Fibroblast of pulmonary artery (primary cell): ENCODE results near the gene RTN1.

ENCODE experiments used
- DNase-seq: peaks from one replicate; pipeline ENCODE4 v3.0.0-alpha.2; 2010; ENCODE audit warnings: low read depth
- H3K4me3 ChIP-seq: replicated peaks from 2 replicates; pipeline ENCODE4 v1.5.1; 2011; ENCODE audit warnings: low read depth, mild to moderate bottlenecking, control low read depth, low read length, moderate library complexity
- TF ChIP-seq, protein P1 (sequence below): IDR thresholded peaks from 2 replicates; pipeline ENCODE4 v1.5.1; 2011; ENCODE audit warnings: mild to moderate bottlenecking, control low read depth, low read length, inconsistent platforms; ENCODE audit errors: missing control alignments

RTN1 gene

DNA sequence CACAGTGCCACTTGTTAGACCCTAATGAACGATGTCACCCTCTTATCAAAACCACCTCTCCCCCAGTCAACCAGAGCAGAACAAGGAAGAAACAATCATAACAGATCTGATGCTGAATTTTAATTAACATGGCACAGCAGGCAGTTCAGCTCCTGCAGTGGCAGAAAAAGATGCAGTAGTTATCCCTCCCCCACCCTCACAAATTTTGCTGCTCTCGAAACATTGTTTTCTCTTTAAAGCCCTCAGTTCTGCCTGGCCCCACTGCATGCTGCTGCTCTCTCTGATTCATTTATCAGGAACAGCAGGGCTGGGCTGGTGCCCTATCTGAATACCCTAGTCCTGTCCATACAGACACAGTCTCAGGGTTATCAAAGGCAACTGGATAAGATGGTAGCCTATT lies 306.2 kb downstream of the RTN1 start:
- no peak overlapping the region for H3K4me3 ChIP-seq
- TF ChIP-seq, protein P1, sequence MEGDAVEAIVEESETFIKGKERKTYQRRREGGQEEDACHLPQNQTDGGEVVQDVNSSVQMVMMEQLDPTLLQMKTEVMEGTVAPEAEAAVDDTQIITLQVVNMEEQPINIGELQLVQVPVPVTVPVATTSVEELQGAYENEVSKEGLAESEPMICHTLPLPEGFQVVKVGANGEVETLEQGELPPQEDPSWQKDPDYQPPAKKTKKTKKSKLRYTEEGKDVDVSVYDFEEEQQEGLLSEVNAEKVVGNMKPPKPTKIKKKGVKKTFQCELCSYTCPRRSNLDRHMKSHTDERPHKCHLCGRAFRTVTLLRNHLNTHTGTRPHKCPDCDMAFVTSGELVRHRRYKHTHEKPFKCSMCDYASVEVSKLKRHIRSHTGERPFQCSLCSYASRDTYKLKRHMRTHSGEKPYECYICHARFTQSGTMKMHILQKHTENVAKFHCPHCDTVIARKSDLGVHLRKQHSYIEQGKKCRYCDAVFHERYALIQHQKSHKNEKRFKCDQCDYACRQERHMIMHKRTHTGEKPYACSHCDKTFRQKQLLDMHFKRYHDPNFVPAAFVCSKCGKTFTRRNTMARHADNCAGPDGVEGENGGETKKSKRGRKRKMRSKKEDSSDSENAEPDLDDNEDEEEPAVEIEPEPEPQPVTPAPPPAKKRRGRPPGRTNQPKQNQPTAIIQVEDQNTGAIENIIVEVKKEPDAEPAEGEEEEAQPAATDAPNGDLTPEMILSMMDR, result no peak
- DNase-seq, result no peak

DNA sequence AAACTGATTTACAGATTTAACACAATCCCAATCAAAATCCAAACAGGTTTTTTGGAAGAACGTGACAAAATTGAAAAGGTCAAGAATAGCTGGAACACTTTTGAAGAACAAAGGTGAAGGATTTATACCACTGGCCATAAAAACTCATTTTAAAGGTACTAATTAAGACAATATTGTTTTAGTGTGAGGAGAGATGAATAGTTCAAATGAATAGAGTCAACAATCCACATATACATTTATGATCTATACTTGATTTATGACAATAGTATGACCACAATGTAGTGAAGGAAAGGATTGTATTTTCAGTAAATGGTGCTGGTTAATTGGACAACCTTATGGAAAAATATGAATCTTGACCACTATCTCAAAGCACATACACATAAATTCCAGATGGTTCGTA lies 323.3 kb downstream of the RTN1 start:
- H3K4me3 ChIP-seq, result no peak overlapping the region
- no peak for DNase-seq
- TF ChIP-seq, protein P1, result no peak
